A549 (cell line): ENCODE measurements around the gene TRABD. TPM values are rescaled to one million over a fixed set of nuclear protein-coding genes. Genes with fewer than 3 reads are reported as not detected.
"Not testable (repeated sequence)": the region's sequence is repeated elsewhere in the genome, so short reads cannot be mapped to it uniquely, and the experiment has no call there.

Experiments
- ATAC-seq, 2 experiments: fragments of 200-7000 bp in 1 of 2; fragments of >200 bp in 1 of 2; cut with Nextera tagmentation in 1 of 2; cut with Tn5 transposase in 1 of 2; 3 replicates each; pipeline versions ENCODE4 v1.8.0 to v1.9.1; 2018 to 2020; ENCODE audit warnings: mild to moderate bottlenecking in 1 of 2, moderate library complexity in 1 of 2
- CTCF ChIA-PET: fragments of 300-600 bp; sonication (Branson Sonifier 250); formaldehyde crosslinking; extraction: SDS; loops from one replicate; lab custom pipeline; 2021; ENCODE audit warnings: antibody characterized with exemption, inconsistent platforms; lab: Yijun Ruan, JAX
- POLR2A ChIA-PET: fragments of 350-600 bp; formaldehyde crosslinking; extraction: SDS; loops from one replicate; lab custom pipeline; 2021; ENCODE audit warnings: antibody characterized with exemption, inconsistent platforms; lab: Yijun Ruan, JAX
- DNase-seq, 2 experiments: peaks; one replicate each; pipeline versions ENCODE4 v3.0.0 to v3.0.0-alpha.2; 2011 to 2016; ENCODE audit warnings: low read depth in 1 of 2, low spot score in 1 of 2
- FAIRE-seq: peaks from 2 replicates; lab custom pipeline; 2011; peaks lifted over from hg19 to GRCh38; lab: Jason Lieb, UNC
- H3K27ac ChIP-seq, 2 experiments: fragments of >200 bp; sonication (Bioruptor Twin); formaldehyde crosslinking; 3 replicates each; pipeline ENCODE4 v1.5.1; 2016 to 2017
- H3K4me1 ChIP-seq: fragments of >200 bp; sonication (Bioruptor Twin); formaldehyde crosslinking; 3 replicates; pipeline ENCODE4 v1.6.1; 2016
- H3K4me2 ChIP-seq: fragments of >200 bp; sonication (Bioruptor Twin); formaldehyde crosslinking; 3 replicates; pipeline ENCODE4 v1.6.1; 2016
- H3K4me3 ChIP-seq: fragments of >200 bp; sonication (Bioruptor Twin); formaldehyde crosslinking; 3 replicates; pipeline ENCODE4 v1.5.1; 2016
- H3K9me3 ChIP-seq: fragments of >200 bp; sonication (Bioruptor Twin); formaldehyde crosslinking; 3 replicates; pipeline ENCODE4 v1.6.1; 2016
- CBX2 ChIP-seq: fragments of 200-600 bp; sonication (generic); IDR thresholded peaks from 2 replicates; pipeline ENCODE4 v1.6.1; 2016; ENCODE audit warnings: low read depth, mild to moderate bottlenecking, borderline replicate concordance
- EHF ChIP-seq: fragments of 250-450 bp; sonication (Bioruptor Pico); IDR thresholded peaks from 2 replicates; pipeline ENCODE4 v1.5.0; 2020; ENCODE audit warnings: mild to moderate bottlenecking
- HOXA7 ChIP-seq: fragments of 250-450 bp; sonication (Bioruptor Pico); IDR thresholded peaks from 2 replicates; pipeline ENCODE4 v1.5.0; 2020; ENCODE audit warnings: mild to moderate bottlenecking, moderate library complexity
- HOXB13 ChIP-seq: fragments of 250-450 bp; sonication (Bioruptor Pico); IDR thresholded peaks from 2 replicates; pipeline ENCODE4 v1.5.0; 2020; ENCODE audit warnings: low read depth, mild to moderate bottlenecking, moderate library complexity
- MAFK ChIP-seq: fragments of 450-650 bp; IDR thresholded peaks from 2 replicates; pipeline ENCODE4 v1.6.1; 2014; ENCODE audit not compliant: partially characterized antibody
- MAZ ChIP-seq: fragments of 150-350 bp; IDR thresholded peaks from 2 replicates; pipeline ENCODE4 v1.6.1; 2014; ENCODE audit warnings: antibody characterized with exemption, low read depth, low read length, borderline replicate concordance
- NFE2L2 ChIP-seq: fragments of 150-350 bp; conservative IDR thresholded peaks from 2 replicates; pipeline ENCODE4 v1.6.1; 2014; ENCODE audit warnings: low read length
- POLR2A ChIP-seq: IDR thresholded peaks from 2 replicates; pipeline ENCODE4 v1.6.1; 2012; ENCODE audit warnings: mild to moderate bottlenecking, low read length
- POLR2AphosphoS2 ChIP-seq: conservative IDR thresholded peaks from 2 replicates; pipeline ENCODE4 v1.6.1; 2012; ENCODE audit warnings: low read length, improper control_type of control experiment, inconsistent platforms
- RARB ChIP-seq: fragments of 250-450 bp; sonication (Bioruptor Pico); IDR thresholded peaks from 2 replicates; pipeline ENCODE4 v1.8.0; 2021; ENCODE audit warnings: mild to moderate bottlenecking, moderate library complexity
- RCOR1 ChIP-seq: fragments of 150-350 bp; IDR thresholded peaks from 2 replicates; pipeline ENCODE4 v1.6.1; 2014; ENCODE audit warnings: antibody characterized with exemption, low read length, low read depth
- SREBF2 ChIP-seq: fragments of 450-650 bp; IDR thresholded peaks from 2 replicates; pipeline ENCODE4 v1.6.1; 2014; ENCODE audit warnings: mild to moderate bottlenecking, moderate library complexity
- TFCP2L1 ChIP-seq: fragments of 250-450 bp; sonication (Bioruptor Pico); IDR thresholded peaks from 2 replicates; pipeline ENCODE4 v1.5.0; 2021; ENCODE audit warnings: mild to moderate bottlenecking
- TP53 ChIP-seq: fragments of 250-450 bp; sonication (Bioruptor Pico); IDR thresholded peaks from 2 replicates; pipeline ENCODE4 v1.5.0; 2021; ENCODE audit warnings: mild to moderate bottlenecking, moderate library complexity
- ZC3H11A ChIP-seq: fragments of 450-650 bp; IDR thresholded peaks from 2 replicates; pipeline ENCODE4 v1.6.1; 2014; ENCODE audit warnings: antibody characterized with exemption, mild to moderate bottlenecking
- WGBS: methylation state at CpG from one replicate; pipeline ENCODE4 v1.1.6; 2017; ENCODE audit errors: missing lambda C conversion rate; 5-methylcytosine and 5-hydroxymethylcytosine counted together
- polyA plus RNA-seq, 4 experiments: library from polyadenylated mRNA; depleted of rRNA in 3 of 4; stranded (reverse); fragments of >200 nt; fragmentation: RNase III in 1 of 4; extraction: RNeasy Plus Mini Kit Qiagen cat#74134 plus additional on column Dnase treatment in 1 of 4; gene quantifications; 2 replicates in 3 of 4; 3 replicates in 1 of 4; pipeline ENCODE4 v1.2.3, GENCODE V29; 2011 to 2017
- TF ChIP-seq, protein P1 (sequence below): fragments of >200 bp; sonication (Bioruptor Twin); formaldehyde crosslinking; IDR thresholded peaks from 3 replicates; pipeline ENCODE4 v1.5.1; 2016
- TF ChIP-seq, protein P2 (sequence below): IDR thresholded peaks from 2 replicates; pipeline ENCODE4 v1.6.1; 2012
- TF ChIP-seq, protein P3 (sequence below): fragments of >200 bp; sonication (Bioruptor Twin); formaldehyde crosslinking; IDR thresholded peaks from 3 replicates; pipeline ENCODE4 v1.6.1; 2016
- TF ChIP-seq, protein P4 (sequence below): fragments of 250-450 bp; sonication (Bioruptor Pico); IDR thresholded peaks from 2 replicates; pipeline ENCODE4 v1.5.0; 2021; ENCODE audit warnings: mild to moderate bottlenecking, moderate library complexity, borderline replicate concordance
- TF ChIP-seq, protein P5 (sequence below): IDR thresholded peaks from 2 replicates; pipeline ENCODE4 v1.6.1; 2012
- TF ChIP-seq, protein P6 (sequence below): fragments of >200 bp; sonication (Bioruptor Twin); formaldehyde crosslinking; IDR thresholded peaks from 2 replicates; pipeline ENCODE4 v1.6.1; 2016

Gene TRABD
- polyA plus RNA-seq, 2 of the 4 experiments (the other 2 are of a cell fraction), result 14.8 to 30.4 TPM

DNA sequence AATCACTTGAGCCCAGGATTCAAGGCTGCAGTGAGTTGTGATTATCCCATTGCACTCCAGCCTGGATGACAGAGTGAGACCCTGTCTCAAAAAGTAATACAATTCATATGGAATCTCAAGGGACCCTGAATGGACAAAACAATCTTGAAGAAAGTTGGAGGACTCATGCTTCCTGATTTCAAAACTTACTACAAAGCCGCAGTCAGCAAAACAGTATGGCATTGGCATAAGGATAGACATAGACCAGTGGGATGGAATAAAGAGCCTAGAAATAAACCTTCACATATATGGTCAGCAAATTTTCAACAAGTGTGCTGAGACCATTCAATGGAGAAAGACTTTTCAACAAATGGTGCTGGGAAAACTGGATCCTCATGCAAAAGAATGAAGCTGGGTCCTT lies 17.6 kb downstream of the TRABD start:
- 94% methylated on average over 1 of the region's 1 CpG for WGBS
- CTCF ChIA-PET, result interaction anchor here (1.2 kb wide), 1 partner anchor 9 kb away, joined by 3 read pairs; no protein-coding TSS in a partner anchor
- DNase-seq, result no peak
- no peak for ATAC-seq
- Histone ChIP-seq H3K27ac (no peak overlapping the region), H3K4me2 (no peak overlapping the region), H3K4me3 (no peak overlapping the region), H3K9me3 (peaks cover 10% of the 10 kb centered on the region; the same call in 2 of the 3 replicates), H3K4me1 (no peaks in the 10 kb centered on the region)
- FAIRE-seq, result no peak
- no peak for TF ChIP-seq HOXA7 (CRISPR knock-in tag)
- TF ChIP-seq, protein P1, sequence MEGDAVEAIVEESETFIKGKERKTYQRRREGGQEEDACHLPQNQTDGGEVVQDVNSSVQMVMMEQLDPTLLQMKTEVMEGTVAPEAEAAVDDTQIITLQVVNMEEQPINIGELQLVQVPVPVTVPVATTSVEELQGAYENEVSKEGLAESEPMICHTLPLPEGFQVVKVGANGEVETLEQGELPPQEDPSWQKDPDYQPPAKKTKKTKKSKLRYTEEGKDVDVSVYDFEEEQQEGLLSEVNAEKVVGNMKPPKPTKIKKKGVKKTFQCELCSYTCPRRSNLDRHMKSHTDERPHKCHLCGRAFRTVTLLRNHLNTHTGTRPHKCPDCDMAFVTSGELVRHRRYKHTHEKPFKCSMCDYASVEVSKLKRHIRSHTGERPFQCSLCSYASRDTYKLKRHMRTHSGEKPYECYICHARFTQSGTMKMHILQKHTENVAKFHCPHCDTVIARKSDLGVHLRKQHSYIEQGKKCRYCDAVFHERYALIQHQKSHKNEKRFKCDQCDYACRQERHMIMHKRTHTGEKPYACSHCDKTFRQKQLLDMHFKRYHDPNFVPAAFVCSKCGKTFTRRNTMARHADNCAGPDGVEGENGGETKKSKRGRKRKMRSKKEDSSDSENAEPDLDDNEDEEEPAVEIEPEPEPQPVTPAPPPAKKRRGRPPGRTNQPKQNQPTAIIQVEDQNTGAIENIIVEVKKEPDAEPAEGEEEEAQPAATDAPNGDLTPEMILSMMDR, result no peak
- TF ChIP-seq, protein P2, sequence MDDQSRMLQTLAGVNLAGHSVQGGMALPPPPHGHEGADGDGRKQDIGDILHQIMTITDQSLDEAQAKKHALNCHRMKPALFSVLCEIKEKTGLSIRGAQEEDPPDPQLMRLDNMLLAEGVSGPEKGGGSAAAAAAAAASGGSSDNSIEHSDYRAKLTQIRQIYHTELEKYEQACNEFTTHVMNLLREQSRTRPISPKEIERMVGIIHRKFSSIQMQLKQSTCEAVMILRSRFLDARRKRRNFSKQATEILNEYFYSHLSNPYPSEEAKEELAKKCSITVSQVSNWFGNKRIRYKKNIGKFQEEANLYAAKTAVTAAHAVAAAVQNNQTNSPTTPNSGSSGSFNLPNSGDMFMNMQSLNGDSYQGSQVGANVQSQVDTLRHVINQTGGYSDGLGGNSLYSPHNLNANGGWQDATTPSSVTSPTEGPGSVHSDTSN, result no peak
- TF ChIP-seq MAFK, result peak; percentile 39
- TF ChIP-seq, protein P3, sequence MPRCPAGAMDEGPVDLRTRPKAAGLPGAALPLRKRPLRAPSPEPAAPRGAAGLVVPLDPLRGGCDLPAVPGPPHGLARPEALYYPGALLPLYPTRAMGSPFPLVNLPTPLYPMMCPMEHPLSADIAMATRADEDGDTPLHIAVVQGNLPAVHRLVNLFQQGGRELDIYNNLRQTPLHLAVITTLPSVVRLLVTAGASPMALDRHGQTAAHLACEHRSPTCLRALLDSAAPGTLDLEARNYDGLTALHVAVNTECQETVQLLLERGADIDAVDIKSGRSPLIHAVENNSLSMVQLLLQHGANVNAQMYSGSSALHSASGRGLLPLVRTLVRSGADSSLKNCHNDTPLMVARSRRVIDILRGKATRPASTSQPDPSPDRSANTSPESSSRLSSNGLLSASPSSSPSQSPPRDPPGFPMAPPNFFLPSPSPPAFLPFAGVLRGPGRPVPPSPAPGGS, result no peak
- POLR2A ChIA-PET, result no interaction called here

DNA sequence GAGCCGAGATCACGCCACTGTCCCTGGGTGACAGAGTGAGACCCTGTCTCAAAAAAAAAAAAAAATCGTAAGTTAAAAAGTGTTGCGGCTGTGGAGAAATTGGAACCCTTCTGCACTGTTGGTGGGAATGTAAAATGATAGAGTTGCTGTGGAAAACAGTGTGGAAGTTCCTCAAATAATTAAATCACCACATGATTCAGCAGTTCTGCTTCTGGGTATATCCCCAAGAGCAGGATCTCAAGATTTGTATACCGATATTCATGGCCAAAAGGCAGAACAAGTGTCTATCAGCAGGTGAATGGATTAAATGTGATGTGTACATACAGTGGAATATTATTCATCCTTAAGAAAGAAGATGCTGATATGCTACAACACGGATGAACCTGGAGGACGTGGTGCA lies 18.9 kb downstream of the TRABD start:
- Histone ChIP-seq H3K4me1 (no peaks in the 10 kb centered on the region), H3K4me3 (no peak overlapping the region), H3K9me3 (peaks cover 10% of the 10 kb centered on the region; the same call in 2 of the 3 replicates), H3K27ac (no peak overlapping the region), H3K4me2 (no peak overlapping the region)
- DNase-seq (no peak), FAIRE-seq (no peak), ATAC-seq (no peak)
- WGBS, result 96% methylated on average over 7 of the region's 7 CpGs
- ChIA-PET POLR2A (no interaction called here), CTCF (interaction anchor here (1.2 to 4.6 kb wide), 2 partner anchors 10 to 57 kb away, joined by 3 to 32 read pairs; no protein-coding TSS in a partner anchor)
- TF ChIP-seq CBX2 (no peak), POLR2A (no peak), EHF (no peak), TP53 (CRISPR knock-in tag) (no peak), MAZ (no peak), ZC3H11A (no peak), POLR2AphosphoS2 (no peak), SREBF2 (no peak), RARB (CRISPR knock-in tag) (no peak), RCOR1 (no peak), HOXB13 (CRISPR knock-in tag) (no peak), TFCP2L1 (no peak), NFE2L2 (no peak)
- TF ChIP-seq, protein P4, sequence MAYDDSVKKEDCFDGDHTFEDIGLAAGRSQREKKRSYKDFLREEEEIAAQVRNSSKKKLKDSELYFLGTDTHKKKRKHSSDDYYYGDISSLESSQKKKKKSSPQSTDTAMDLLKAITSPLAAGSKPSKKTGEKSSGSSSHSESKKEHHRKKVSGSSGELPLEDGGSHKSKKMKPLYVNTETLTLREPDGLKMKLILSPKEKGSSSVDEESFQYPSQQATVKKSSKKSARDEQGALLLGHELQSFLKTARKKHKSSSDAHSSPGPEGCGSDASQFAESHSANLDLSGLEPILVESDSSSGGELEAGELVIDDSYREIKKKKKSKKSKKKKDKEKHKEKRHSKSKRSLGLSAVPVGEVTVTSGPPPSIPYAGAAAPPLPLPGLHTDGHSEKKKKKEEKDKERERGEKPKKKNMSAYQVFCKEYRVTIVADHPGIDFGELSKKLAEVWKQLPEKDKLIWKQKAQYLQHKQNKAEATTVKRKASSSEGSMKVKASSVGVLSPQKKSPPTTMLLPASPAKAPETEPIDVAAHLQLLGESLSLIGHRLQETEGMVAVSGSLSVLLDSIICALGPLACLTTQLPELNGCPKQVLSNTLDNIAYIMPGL (CRISPR knock-in tag), result no peak
- TF ChIP-seq, protein P5, sequence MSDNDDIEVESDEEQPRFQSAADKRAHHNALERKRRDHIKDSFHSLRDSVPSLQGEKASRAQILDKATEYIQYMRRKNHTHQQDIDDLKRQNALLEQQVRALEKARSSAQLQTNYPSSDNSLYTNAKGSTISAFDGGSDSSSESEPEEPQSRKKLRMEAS, result no peak
- TF ChIP-seq, protein P6, sequence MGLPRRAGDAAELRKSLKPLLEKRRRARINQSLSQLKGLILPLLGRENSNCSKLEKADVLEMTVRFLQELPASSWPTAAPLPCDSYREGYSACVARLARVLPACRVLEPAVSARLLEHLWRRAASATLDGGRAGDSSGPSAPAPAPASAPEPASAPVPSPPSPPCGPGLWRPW, result no peak

DNA sequence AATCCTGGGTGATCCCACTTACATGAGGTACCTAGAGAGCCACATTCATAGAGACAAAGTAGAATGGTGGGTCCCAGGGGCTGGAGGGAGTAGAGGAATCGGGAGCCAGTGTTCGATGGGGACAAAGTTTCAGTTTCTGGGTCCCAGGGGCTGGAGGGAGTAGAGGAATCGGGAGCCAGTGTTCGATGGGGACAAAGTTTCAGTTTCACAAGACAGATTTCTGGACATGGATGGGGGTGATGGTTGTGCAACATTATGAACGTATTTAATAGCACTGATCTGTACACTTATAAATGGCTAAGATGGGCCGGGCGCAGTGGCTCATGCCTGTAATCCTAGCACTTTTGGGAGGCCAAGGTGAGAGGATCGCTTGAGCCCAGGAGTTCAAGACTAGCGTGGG lies 19.3 kb downstream of the TRABD start:
- 95% methylated on average over 9 of the region's 9 CpGs for WGBS
- H3K4me3 ChIP-seq, ATAC-seq, H3K27ac ChIP-seq, H3K9me3 ChIP-seq, H3K4me1 ChIP-seq, H3K4me2 ChIP-seq, POLR2A ChIA-PET, DNase-seq, FAIRE-seq: not testable (repeated sequence)
- CTCF ChIA-PET, result interaction anchor here (4.6 kb wide), 1 partner anchor 57 kb away, joined by 32 read pairs; no protein-coding TSS in a partner anchor
